H1 (cell line): Measurements from ENCODE around the gene CLPX. TPM values are rescaled to one million over a fixed set of nuclear protein-coding genes. Genes with fewer than 3 reads are reported as not detected.

Source experiments
- CEBPB ChIP-seq: IDR thresholded peaks from 2 replicates; pipeline ENCODE4 v1.6.1; 2012; ENCODE audit warnings: low read depth, low read length
- CTCF ChIP-seq, 3 experiments: IDR thresholded peaks; 1 replicate in 2 of 3; 2 replicates in 1 of 3; pipeline versions ENCODE4 v1.5.1 to v1.6.1; 2011; ENCODE audit warnings: low read length in 3 of 3, mild to moderate bottlenecking in 3 of 3, inconsistent platforms in 2 of 3, low read depth in 1 of 3, moderate library complexity in 1 of 3; ENCODE audit not compliant: insufficient read depth in 1 of 3; ENCODE audit errors: control extremely low read depth in 1 of 3
- SRF ChIP-seq: IDR thresholded peaks from 2 replicates; pipeline ENCODE4 v1.6.1; 2011; ENCODE audit warnings: mild to moderate bottlenecking, low read depth, low read length, moderate library complexity
- polyA plus RNA-seq, 7 experiments: library from polyadenylated mRNA; depleted of rRNA in 3 of 7; stranded (reverse) in 5 of 7; unstranded in 2 of 7; fragments of >200 nt in 5 of 7; fragments of 200-250 nt in 2 of 7; gene quantifications; 1 replicate in 5 of 7; 2 replicates in 1 of 7; 4 replicates in 1 of 7; pipeline versions ENCODE4 v1.2.1 to v1.2.3, GENCODE V29; 2011 to 2013; ENCODE audit warnings: missing spikeins in 2 of 7, mixed read lengths in 2 of 7
- total RNA-seq: library from RNA; stranded (reverse); fragmentation: NEBNext Ultra II Directional; extraction: Animal tissue kit (Norgen Biotek cat#: 25700); gene quantifications from 2 replicates; pipeline ENCODE4 v1.2.1, GENCODE V29; 2021

Gene CLPX
- total and polyA plus RNA-seq, 2 of the 8 experiments (the other 6 are each of a cell fraction or from before 2014, with no cell fraction given), result 10.5 to 53.6 TPM

- TF ChIP-seq CEBPB (no peak), CTCF (IDR thresholded peaks at IDR 0.05; ENCODE audit: control extremely low read depth in 1 of 3, insufficient read depth in 1 of 3, low read depth in 1 of 3, low read length in 3 of 3) (peak; percentile 74 to 97 (median 92)), SRF (no peak)
Measured at GRCh38 chr15:65101411-65101890, 83.7 kb downstream of the CLPX start (continued).
